ENCODE results near the gene SLC44A2.

GRCh38 chr19:10646456-10647159, 21.3 kb downstream of the SLC44A2 start:
- TF ChIP-seq CTCF (IDR thresholded peaks at IDR 0.05; ENCODE audit: low read depth, low read length) (no peak), POLR2A (IDR thresholded peaks at IDR 0.05; ENCODE audit: extremely low read depth, insufficient read length) (no peak), MYC (IDR thresholded peaks at IDR 0.05; ENCODE audit: low read depth, low read length) (no peak)
